Measurements from ENCODE around the gene SUCLA2. TPM values are rescaled to one million over a fixed set of nuclear protein-coding genes. Genes with fewer than 3 reads are reported as not detected.

The SUCLA2 gene
- 10 to 100 TPM; 16.1 to 19.8 TPM for total RNA-seq

DNA sequence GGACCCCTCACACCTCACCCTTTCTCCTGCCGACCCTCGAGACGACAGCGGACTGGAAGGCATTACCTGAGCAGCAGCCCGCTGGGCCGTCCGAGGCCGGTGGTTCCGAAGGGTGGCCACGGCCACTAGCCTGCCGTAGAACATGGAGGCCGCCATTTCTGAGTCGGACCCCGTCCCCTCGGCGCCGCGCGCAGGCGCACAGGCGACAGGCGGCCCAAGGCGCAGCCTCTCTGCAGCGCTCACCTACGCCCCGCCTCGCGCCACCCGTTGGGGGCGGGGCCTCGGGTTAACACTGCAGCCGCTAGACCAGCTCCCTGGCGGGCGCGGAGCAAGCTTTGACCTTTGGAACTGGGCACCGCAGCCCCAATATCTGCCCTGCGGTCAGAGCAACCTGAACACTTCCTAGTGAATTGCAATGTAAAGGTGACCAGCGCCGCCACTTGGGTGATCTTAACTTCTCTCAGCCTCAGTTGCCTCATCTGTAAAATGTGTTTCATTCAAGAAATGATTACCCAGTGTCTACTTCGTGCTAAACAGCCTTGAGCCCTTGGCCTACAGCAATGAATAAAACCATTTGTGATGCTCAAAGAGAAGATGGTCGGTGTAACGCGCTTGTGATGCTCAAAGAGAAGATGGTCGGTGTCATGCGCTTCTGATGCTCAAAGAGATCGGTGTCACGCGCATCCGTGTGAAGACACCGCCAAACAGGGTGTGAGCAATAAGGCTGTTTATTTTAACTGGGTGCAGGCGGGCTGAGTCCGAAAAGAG, at the start of gene SUCLA2:
Gene SUCLA2, minus strand, starts transcription at position 160 of the 768 bp plus-strand sequence. Its CDS starts 4 bp downstream, at position 156.
- H3K4me1 ChIP-seq: peaks cover 16% of the 10 kb centered on the region
- WGBS, 2 donors: 8 to 29% methylated on average over 17 to 51 of the region's 52 CpGs
- H3K9me3 ChIP-seq: no peaks in the 10 kb centered on the region
- H3K4me3 ChIP-seq: peak within 1 kb of the TSS; percentile 76 to 99
- ATAC-seq (peak; percentile 99), DNase-seq (peak; percentile 89 to 94 (median 91))
- no peaks in the 10 kb centered on the region for H3K27me3 ChIP-seq
- H3K27ac ChIP-seq: peak within 1 kb of the TSS; percentile 46 to 84 (median 67)
- TF ChIP-seq POLR2A (IDR thresholded peaks at IDR 0.05) (peak; percentile 30 to 68 (median 63)), CTCF (IDR thresholded peaks at IDR 0.05) (peak in 1 of 7 experiments; percentile 46)
- no peaks in the 10 kb centered on the region for H3K36me3 ChIP-seq (replicated peaks in 1 of 2; ENCODE audit: insufficient read depth in 1 of 2, low read depth in 2 of 2)
- intact Hi-C loops (cut with DNase I): no loop called here

DNA sequence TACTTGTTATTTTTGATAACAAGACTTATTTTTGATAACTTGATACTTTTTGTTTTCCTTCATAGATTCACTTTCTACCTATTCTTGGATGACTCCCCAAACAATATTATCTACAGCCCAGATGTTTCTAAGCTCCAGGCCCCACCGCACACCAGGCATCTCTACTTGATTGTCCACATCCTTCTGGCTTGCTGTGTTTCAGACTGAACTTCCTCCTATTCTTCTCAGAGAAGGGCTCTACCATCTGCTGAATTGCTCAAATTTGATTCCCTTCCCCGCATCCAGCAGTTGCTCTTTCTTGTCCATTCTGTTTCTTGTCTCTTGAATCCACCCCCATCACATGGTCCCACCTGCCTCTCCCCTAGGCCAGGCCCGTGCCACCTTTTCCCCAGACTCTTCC, 49.5 kb upstream of the SUCLA2 start:
- DNase-seq (no peak), ATAC-seq (no peak)
- WGBS, 2 donors: 91 to 93% methylated on average over 3 of the region's 3 CpGs
- H3K9me3 ChIP-seq: no peaks in the 10 kb centered on the region
- intact Hi-C loops (cut with DNase I): no loop called here
- no peak overlapping the region for H3K27ac ChIP-seq
- TF ChIP-seq POLR2A (IDR thresholded peaks at IDR 0.05) (no peak), CTCF (IDR thresholded peaks at IDR 0.05) (no peak)
- no peaks in the 10 kb centered on the region for H3K36me3 ChIP-seq (replicated peaks in 1 of 2; ENCODE audit: insufficient read depth in 1 of 2, low read depth in 2 of 2)
- no peaks in the 10 kb centered on the region for H3K4me1 ChIP-seq
- no peak overlapping the region for H3K4me3 ChIP-seq
- no peaks in the 10 kb centered on the region for H3K27me3 ChIP-seq

DNA sequence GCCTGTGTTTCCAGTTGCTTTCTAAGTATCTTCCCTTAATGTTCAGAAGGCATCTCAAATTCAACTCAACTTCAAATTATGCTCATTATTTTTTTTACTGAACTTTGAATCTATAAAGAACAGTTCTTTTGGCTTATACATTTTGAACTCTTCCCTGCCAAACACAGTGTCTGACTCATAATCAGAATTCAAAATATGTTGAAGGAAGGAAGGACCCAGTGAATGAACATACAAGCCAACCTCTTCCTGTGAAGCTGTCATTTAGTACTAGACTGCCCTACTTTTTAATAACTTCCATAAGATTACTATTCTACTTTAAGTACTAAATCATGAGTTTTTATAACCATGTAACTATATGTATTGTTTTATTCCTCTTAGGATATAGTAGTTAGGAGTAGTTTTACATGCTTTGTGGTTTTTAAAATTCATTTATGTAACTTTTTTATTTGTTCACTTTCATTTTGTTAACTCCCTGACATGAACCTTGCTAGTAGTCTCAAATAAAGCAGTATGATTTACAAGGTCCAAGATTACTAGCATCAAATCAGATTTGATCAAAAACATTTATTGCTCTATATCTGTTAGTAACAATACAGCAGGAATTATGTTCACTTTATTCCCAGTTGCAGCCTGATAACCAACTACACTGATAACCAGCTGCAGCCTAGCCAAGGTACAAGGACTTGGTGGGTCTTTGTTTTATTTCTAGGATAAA, 42.9 kb upstream of the SUCLA2 start:
- TF ChIP-seq POLR2A (IDR thresholded peaks at IDR 0.05) (no peak), CTCF (IDR thresholded peaks at IDR 0.05) (no peak)
- DNase-seq (no peak), ATAC-seq (no peak)
- Histone ChIP-seq H3K27me3 (no peaks in the 10 kb centered on the region), H3K4me3 (no peak overlapping the region), H3K4me1 (peaks cover 1% of the 10 kb centered on the region), H3K9me3 (no peaks in the 10 kb centered on the region), H3K36me3 (replicated peaks in 1 of 2; ENCODE audit: insufficient read depth in 1 of 2, low read depth in 2 of 2) (no peaks in the 10 kb centered on the region), H3K27ac (no peak overlapping the region)
- intact Hi-C loops (cut with DNase I): no loop called here

DNA sequence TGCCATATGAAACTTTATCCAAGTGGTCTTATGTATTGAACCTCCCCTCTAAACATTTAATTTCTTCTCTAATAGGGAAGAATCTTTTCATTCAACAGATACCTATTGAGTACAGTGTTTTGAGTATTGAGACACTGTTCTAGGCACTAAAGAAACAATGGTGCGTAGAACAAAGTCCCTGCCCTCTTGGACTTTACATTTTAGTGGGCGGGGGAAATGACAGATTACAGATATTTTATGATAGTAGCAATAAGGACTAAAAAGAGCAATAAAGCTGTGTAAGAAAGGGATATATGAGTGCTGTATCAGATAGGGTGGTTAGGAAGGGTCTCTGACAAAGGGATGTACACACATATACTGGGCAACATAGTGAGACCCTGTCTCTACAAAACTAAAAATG, 41.8 kb upstream of the SUCLA2 start:
- DNase-seq: no peak
- no peaks in the 10 kb centered on the region for H3K36me3 ChIP-seq (replicated peaks in 1 of 2; ENCODE audit: insufficient read depth in 1 of 2, low read depth in 2 of 2)
- no peak for ATAC-seq
- WGBS, 2 donors: 95 to 98% methylated on average over 2 of the region's 2 CpGs
- H3K27me3 ChIP-seq: no peaks in the 10 kb centered on the region
- H3K9me3 ChIP-seq: no peaks in the 10 kb centered on the region
- no peak for TF ChIP-seq POLR2A (IDR thresholded peaks at IDR 0.05)
- TF ChIP-seq CTCF (IDR thresholded peaks at IDR 0.05): no peak
- peaks cover 10% of the 10 kb centered on the region for H3K4me1 ChIP-seq
- H3K4me3 ChIP-seq: no peak overlapping the region
- H3K27ac ChIP-seq: no peak overlapping the region
- intact Hi-C loops (cut with DNase I): no loop called here

Measured in body of pancreas (tissue), 4 donors.